Measurements from ENCODE around the gene PRKACA.

Gene PRKACA

GRCh38 chr19:14073925-14074838 lies 43.4 kb downstream of the PRKACA start:
- FAIRE-seq = peak; percentile 21
- no peak for DNase-seq (ENCODE audit: insufficient read length, low spot score)

DNA sequence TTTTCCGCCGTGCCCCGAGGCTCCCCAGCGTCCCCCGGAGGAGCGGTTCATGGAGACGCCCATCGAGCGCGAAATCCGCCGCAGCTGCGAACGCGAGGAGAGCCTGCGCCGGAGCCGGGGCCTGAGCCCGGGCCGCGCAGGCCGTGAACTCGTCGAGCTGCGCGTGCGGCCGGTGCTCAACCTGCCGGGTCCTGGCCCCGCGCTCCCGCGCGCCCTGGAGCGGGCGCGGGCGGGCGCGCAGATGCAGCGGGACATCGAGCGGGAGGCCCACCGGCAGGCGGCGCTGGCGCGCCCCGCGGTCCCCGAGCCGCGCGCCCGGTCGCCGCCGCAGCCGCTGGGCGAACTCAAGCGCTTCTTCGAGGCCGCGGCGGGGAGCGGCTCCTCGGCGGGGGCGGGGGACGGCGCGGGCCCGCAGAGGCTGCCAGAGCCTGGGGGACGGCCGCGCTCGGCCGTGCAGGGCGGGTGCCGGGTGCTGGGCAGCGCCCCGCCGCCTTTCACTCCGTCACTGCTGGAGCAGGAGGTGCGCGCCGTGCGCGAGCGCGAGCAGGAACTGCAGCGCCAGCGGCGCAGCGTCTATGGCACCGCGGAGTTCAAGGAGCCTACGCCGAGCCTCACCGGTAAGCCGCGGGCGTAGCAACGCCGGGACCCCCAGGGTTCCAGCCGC lies 44.2 kb downstream of the PRKACA start:
- DNase-seq (ENCODE audit: insufficient read length, low spot score) (peak; percentile 73), FAIRE-seq (peak; percentile 26)

GRCh38 chr19:14072535-14073260 lies 44.9 kb downstream of the PRKACA start, which contains the start of gene MISP3:
TSS of gene MISP3 (plus strand) at chr19:14072786. CDS start at chr19:14073310, 524 bp downstream.
- FAIRE-seq (no peak), DNase-seq (ENCODE audit: insufficient read length, low spot score) (no peak)

- DNase-seq (ENCODE audit: insufficient read length, low spot score) (no peak), FAIRE-seq (no peak)
Observed at GRCh38 chr19:14070268-14071050, 47.1 kb downstream of the PRKACA start.

DNA sequence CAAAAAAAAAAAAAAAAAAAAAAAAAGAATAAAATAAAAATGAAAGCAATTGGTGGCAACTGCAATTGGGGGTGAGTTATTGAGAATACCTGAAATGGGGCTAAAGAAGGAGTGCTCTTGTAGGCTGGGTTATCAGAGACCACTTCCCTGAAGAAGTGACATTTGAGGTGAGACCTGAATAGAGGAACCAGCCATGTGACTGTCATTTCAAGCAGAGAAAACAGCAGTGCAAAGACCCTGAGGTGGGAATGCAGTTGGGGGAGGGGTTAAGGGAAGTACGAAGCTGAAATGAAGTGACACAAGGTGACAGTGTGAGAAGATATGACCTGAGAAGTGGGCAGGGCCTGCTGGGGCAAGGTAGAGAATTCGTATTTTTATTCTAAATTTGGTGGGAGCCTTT lies 51.4 kb downstream of the PRKACA start:
- DNase-seq (ENCODE audit: insufficient read length, low spot score) = no peak
- FAIRE-seq = no peak

GRCh38 chr19:14063105-14063504 lies 54.5 kb downstream of the PRKACA start:
- DNase-seq (ENCODE audit: insufficient read length, low spot score) = no peak

GRCh38 chr19:14062558-14062855 lies 55.1 kb downstream of the PRKACA start:
- FAIRE-seq (no peak), DNase-seq (ENCODE audit: insufficient read length, low spot score) (no peak)

More at GRCh38 chr19:14063105-14063504, 54.5 kb downstream of the PRKACA start:
- no peak for FAIRE-seq

- FAIRE-seq = no peak
- DNase-seq (ENCODE audit: insufficient read length, low spot score) = no peak
Observed at GRCh38 chr19:14061751-14062557, 55.6 kb downstream of the PRKACA start, which contains the start of gene PALM3. TSS of gene PALM3 (minus strand) at chr19:14062076. CDS start at chr19:14061980, 96 bp downstream.

DNA sequence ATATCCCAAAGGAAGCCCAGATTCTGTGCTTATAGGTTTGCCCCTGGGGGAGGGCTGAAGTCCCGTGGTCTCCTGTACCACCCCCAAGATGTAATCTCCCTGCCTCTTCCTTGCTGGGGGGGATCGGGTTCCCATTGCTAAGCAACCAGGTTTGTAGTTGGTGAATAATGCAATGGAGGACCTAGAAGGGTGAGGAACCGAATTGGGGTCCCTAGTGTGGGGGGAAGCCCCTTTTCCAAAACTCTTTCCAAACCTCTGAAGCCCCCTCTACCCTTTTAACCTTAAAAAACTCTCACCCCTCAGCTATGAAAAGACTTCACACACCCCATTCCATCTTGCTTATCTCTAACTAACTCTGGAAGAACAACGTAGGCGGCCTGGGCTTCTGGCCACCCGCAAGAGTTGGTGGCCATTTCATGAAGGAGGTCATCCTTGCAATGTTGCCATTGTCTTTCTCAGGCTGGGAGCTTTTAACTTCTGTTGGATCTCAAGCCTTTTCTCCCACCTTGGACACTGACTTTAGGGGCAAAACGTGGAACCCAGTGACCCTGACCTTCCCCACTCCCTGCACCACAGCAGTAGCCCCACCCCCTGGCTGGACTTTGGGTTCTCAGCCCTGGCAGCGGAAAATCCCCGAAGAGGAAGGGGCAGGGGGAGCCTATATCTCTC lies 56.3 kb downstream of the PRKACA start:
- FAIRE-seq (no peak), DNase-seq (ENCODE audit: insufficient read length, low spot score) (no peak)

GRCh38 chr19:14059652-14060155 lies 57.9 kb downstream of the PRKACA start:
- FAIRE-seq (no peak), DNase-seq (ENCODE audit: insufficient read length, low spot score) (no peak)

DNA sequence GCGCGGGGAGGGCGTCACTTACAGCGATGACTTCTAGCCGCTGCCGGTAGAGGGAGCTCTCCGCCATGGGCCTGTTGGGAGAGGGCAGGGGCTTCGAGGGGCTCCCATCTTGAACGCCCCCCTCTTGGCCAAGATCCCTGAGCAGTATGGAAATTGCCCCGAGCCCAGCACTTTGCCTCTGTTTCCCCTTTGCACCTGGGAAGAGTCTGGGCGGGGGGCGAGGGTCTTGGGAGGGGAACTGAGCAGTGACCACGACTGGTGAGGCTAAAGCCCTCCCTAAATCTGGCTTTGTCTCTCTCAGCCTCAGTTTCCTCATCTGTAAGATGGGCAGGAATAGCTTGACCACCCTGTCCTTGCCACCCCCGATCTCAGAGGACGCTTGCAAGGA lies 58.5 kb downstream of the PRKACA start:
- FAIRE-seq = no peak

DNA sequence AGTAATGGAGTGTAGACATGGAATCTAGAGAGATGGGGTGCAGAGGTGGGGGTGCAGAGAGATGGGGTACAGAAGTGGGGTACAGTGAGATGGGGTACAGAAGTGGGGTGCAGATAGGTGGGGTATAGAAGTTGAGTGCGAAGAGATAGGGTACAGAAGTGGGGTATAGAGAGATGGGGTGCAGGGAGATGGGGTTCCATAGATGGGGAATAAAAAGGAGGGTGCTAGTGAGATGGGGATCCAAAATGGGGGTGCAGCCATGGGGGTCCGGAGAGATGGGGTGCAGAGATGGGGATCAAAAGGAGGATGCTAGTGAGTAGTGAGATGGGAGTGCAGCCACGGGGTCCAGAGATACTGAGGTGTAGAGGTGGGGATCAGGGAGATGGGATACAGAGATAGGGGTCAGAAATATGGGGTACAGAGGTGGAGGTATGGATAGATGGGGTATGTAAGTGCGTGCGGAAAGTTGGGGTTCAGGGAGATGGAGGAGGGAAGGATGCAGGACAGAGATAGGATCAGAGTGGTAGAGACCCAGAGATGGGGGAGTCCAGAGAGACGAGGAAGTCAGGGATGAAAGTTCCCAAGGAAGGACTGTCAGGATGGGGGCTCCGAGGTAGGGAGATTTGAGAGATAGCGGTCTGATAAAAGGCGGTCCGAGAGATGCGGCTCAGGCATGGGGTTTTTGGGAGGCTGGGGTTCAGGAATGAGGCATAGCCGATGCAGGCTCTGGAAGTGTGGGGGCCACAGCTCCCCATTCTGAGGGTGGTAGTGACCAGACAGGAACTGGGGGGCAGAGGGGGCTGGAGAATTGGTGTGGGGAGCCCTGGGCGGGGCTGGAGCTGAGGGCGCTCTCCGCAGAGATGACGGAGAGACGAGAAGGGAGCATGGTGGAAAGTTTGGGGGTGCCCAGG lies 59.1 kb downstream of the PRKACA start:
- DNase-seq (ENCODE audit: insufficient read length, low spot score) (no peak), FAIRE-seq (no peak)

More for the DNA sequence above, 58.5 kb downstream of the PRKACA start:
- DNase-seq (ENCODE audit: insufficient read length, low spot score) = peak; percentile 62

GRCh38 chr19:14056741-14057356 lies 60.7 kb downstream of the PRKACA start:
- no peak for DNase-seq (ENCODE audit: insufficient read length, low spot score)
- no peak for FAIRE-seq

DNA sequence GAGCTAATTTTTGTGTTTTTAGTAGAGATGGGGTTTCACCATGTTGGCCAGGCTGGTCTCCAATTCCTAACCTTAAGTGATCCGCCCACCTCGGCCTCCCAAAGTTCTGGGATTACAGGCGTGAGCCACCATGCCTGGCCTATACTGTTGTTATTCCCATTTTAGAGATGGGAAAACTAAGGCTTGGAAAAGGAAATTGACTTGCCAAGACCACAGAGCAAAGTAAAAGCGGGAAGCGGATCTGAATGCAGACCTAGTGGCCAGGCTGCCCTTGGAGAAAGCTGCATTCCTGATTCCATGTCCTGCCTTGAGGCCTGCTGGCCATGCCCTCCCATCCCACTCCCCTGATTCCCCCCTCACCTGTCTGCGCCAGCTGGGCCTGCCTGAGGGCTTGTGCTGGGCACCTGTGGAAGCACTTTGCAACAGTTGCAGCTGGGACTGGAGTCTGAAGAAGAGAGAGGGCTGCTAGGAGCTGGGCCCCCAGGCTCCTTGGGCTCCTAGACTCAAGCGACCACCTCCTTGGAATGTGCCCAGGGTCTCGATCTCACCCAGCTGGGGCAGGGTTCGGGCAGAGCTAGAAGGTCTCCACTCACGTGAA lies 61.4 kb downstream of the PRKACA start:
- no peak for FAIRE-seq
- no peak for DNase-seq (ENCODE audit: insufficient read length, low spot score)

DNA sequence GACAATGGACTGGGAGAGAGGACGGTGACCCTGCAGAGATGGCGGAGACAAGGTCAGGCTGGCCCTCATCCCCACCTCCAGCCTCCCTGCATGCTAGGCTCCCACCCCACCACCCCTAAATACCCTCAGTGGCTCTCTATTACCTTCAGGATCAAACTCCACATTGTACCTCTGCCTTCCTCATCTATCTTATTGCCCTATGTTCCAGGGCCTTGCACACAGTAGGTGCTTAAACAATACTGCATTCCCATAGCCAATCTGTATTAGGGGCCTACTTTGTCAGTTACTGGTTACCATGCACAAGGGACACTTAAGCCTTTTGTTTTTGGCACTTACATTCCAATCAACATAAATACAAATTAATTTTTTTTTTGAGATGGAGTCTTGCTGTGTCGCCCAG lies 62.2 kb downstream of the PRKACA start:
- no peak for DNase-seq (ENCODE audit: insufficient read length, low spot score)

DNA sequence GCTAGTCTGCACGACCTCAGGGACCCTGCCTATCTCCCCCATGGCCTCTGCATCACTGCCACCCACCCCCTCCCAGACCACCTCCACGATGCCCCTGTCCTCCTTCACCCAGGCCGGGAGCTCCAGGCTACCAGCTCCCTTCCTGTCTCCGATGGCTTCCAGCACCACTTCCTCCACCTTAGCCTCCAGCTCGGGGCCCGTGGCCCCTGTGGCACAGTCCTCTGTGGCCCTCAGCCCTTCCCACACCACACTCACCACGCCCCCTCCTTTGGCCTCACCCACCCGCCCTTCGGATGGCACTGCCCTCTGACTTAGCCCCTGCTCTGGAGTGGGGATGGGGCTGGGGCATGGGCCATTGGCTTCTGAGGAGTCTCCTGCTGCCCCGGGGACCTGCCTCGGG lies 62.8 kb downstream of the PRKACA start:
- no peak for FAIRE-seq
- no peak for DNase-seq (ENCODE audit: insufficient read length, low spot score)

More for the DNA sequence above, 62.2 kb downstream of the PRKACA start:
- no peak for FAIRE-seq

- no peak for DNase-seq (ENCODE audit: insufficient read length, low spot score)
- FAIRE-seq = no peak
Observed at GRCh38 chr19:14054099-14054498, 63.5 kb downstream of the PRKACA start.

All from GM19239 (cell line).